Measurements from ENCODE around the gene EVX1.
A peak's percentile ranks its signal among the peaks of the same experiment; 100 is the strongest.

Gene EVX1

DNA sequence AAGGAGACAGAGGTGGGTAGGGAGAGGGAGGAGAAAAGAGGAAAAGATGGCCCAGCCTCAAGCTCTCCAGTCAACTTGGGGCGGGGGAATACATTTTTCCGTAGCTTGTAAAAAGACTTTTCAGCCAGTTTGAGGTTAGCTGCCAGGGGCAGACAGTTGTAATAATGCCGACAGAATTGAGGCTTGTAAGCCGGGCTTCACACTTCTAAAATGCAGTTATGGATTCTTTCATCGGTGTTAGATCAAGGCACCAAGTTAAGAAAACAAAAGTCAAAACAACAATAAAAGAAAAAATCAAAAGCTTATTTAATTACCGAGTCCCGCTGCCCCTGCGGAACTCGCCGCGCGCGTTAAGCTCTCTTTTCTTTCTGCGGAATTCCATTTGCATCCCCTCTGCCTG lies 448 bp upstream of the EVX1 start:
- DNase-seq (ENCODE audit: low spot score) = no peak
- peak overlapping the region; percentile 33 for H3K4me3 ChIP-seq (ENCODE audit: severe bottlenecking)
- H3K36me3 ChIP-seq (ENCODE audit: low read depth) = no peaks in the 10 kb centered on the region
- H3K27me3 ChIP-seq (ENCODE audit: insufficient read depth, poor library complexity, severe bottlenecking) = peaks cover 53% of the 10 kb centered on the region
- H3K27ac ChIP-seq (ENCODE audit: poor library complexity, severe bottlenecking) = no peak overlapping the region
- no peak for ATAC-seq (ENCODE audit: low read depth)
- TF ChIP-seq, protein P1, sequence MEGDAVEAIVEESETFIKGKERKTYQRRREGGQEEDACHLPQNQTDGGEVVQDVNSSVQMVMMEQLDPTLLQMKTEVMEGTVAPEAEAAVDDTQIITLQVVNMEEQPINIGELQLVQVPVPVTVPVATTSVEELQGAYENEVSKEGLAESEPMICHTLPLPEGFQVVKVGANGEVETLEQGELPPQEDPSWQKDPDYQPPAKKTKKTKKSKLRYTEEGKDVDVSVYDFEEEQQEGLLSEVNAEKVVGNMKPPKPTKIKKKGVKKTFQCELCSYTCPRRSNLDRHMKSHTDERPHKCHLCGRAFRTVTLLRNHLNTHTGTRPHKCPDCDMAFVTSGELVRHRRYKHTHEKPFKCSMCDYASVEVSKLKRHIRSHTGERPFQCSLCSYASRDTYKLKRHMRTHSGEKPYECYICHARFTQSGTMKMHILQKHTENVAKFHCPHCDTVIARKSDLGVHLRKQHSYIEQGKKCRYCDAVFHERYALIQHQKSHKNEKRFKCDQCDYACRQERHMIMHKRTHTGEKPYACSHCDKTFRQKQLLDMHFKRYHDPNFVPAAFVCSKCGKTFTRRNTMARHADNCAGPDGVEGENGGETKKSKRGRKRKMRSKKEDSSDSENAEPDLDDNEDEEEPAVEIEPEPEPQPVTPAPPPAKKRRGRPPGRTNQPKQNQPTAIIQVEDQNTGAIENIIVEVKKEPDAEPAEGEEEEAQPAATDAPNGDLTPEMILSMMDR (IDR thresholded peaks at IDR 0.05; ENCODE audit: poor library complexity, severe bottlenecking) = no peak
- no peaks in the 10 kb centered on the region for H3K4me1 ChIP-seq (ENCODE audit: insufficient read depth, poor library complexity, severe bottlenecking)
- no peaks in the 10 kb centered on the region for H3K9me3 ChIP-seq (ENCODE audit: severe bottlenecking)

DNA sequence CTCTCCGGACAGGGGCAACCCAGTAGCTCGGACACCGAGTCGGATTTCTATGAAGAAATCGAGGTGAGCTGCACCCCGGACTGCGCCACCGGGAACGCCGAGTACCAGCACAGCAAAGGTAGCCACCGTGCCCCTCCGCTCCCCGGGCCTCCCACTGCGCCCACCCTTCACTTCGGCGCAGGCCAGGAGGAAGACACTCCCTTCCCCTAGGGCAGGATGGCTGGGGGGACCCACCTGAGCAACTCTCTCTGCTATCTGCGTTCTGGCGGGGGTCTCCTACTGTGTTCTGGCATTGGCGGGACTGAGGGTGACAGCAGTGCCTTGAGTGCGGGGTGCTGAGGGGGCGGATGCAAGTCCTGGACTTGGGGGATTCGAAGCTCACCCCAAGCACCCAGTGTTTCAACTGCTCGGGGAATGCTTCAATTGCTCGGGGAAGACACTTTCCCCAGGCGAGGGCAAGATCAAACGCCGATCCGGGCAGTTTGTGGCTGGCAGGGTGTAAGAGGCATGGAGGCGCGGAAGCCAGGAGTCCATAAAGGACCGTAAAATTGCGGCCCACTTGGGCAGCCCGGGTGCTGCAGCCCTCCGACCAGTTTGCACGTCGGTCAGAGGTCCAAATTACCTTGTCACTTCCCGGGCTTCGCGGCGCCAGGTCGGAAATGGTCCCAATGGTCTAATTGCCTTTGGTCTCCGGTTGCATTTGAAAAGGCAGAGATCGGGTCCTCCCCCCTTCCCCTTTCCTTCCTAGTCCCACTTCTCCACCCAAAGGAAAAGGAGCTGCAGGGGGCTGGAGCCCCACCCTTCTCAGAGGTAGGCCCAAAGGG lies 950 bp downstream of the EVX1 start:
- TF ChIP-seq, protein P1 (IDR thresholded peaks at IDR 0.05; ENCODE audit: poor library complexity, severe bottlenecking) = no peak
- no peak overlapping the region for H3K27ac ChIP-seq (ENCODE audit: poor library complexity, severe bottlenecking)
- H3K36me3 ChIP-seq (ENCODE audit: low read depth) = no peaks in the 10 kb centered on the region
- peaks cover under 1% of the 10 kb centered on the region for H3K4me1 ChIP-seq (ENCODE audit: insufficient read depth, poor library complexity, severe bottlenecking)
- peaks cover 53% of the 10 kb centered on the region for H3K27me3 ChIP-seq (ENCODE audit: insufficient read depth, poor library complexity, severe bottlenecking)
- peak overlapping the region; percentile 33 for H3K4me3 ChIP-seq (ENCODE audit: severe bottlenecking)
- no peaks in the 10 kb centered on the region for H3K9me3 ChIP-seq (ENCODE audit: severe bottlenecking)
- ATAC-seq (ENCODE audit: low read depth) (no peak), DNase-seq (ENCODE audit: low spot score) (no peak)

DNA sequence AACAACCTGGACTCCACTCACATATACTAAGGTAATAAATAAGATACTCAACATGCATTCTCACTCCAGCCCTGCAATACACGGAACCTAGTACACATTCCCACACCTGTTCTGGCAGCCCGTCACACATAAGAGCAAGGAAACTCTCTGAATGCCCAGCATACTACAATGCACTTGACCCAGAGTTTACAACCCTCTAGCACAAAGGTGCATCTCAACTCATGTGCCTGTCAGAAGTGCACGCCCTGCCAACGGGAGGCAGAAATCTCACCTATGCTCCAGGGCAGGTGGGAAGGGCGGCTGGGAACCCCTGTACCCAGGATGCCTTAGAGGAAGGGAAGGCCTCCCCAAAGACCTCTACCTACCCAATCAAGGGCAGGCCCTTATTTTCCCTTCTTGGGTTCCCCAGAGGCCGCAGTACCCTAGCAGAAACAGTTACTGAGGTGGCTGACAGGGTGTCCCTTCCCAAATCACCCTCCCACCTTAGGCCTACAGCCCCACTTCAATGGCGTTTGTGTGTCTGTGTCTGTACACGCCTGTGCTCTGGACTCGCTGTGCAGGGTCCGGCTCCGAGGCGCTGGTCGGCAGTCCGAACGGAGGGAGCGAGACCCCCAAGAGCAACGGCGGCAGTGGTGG lies 2.0 kb downstream of the EVX1 start:
- TF ChIP-seq, protein P1 (IDR thresholded peaks at IDR 0.05; ENCODE audit: poor library complexity, severe bottlenecking) = no peak
- peaks cover 6% of the 10 kb centered on the region for H3K4me1 ChIP-seq (ENCODE audit: insufficient read depth, poor library complexity, severe bottlenecking)
- H3K27ac ChIP-seq (ENCODE audit: poor library complexity, severe bottlenecking) = no peak overlapping the region
- H3K9me3 ChIP-seq (ENCODE audit: severe bottlenecking) = no peaks in the 10 kb centered on the region
- DNase-seq (ENCODE audit: low spot score) (no peak), ATAC-seq (ENCODE audit: low read depth) (no peak)
- no peak overlapping the region for H3K4me3 ChIP-seq (ENCODE audit: severe bottlenecking)
- peaks cover 53% of the 10 kb centered on the region for H3K27me3 ChIP-seq (ENCODE audit: insufficient read depth, poor library complexity, severe bottlenecking)
- no peaks in the 10 kb centered on the region for H3K36me3 ChIP-seq (ENCODE audit: low read depth)

DNA sequence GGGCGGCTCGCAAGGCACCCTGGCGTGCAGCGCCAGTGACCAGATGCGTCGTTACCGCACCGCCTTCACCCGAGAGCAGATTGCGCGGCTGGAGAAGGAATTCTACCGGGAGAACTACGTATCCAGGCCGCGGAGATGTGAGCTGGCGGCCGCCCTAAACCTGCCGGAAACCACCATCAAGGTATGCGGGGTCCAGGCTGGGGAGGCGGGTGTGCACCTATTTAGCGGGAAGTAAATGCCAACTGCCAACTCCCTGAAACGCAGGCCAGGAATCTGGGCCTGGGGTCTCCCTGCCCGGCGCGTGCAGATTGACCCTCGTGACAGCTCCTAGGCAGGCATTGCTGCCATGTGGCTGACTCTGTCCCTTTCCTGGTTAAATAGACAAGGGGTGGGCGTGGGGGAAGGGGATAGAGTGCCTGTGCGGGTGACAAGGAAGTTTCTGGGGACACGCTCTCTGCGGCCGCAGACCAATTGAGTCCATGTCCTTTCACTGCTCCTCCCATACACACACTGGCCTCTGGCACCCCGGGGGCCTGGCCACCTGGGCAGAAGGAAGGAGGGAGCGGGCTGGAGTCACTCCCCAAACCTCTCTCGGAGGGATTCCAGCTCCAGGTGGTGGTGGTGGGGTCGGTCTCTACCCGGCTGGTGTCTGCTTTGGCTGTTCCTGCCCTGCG lies 2.7 kb downstream of the EVX1 start:
- peaks cover 47% of the 10 kb centered on the region for H3K27me3 ChIP-seq (ENCODE audit: insufficient read depth, poor library complexity, severe bottlenecking)
- no peak overlapping the region for H3K27ac ChIP-seq (ENCODE audit: poor library complexity, severe bottlenecking)
- H3K36me3 ChIP-seq (ENCODE audit: low read depth) = no peaks in the 10 kb centered on the region
- H3K9me3 ChIP-seq (ENCODE audit: severe bottlenecking) = no peaks in the 10 kb centered on the region
- H3K4me3 ChIP-seq (ENCODE audit: severe bottlenecking) = no peak overlapping the region
- TF ChIP-seq, protein P1 (IDR thresholded peaks at IDR 0.05; ENCODE audit: poor library complexity, severe bottlenecking) = no peak
- ATAC-seq (ENCODE audit: low read depth) = no peak
- DNase-seq (ENCODE audit: low spot score) = no peak
- peaks cover 6% of the 10 kb centered on the region for H3K4me1 ChIP-seq (ENCODE audit: insufficient read depth, poor library complexity, severe bottlenecking)
